Right renal cortex interstitium (tissue), 3 donors: Measurements from ENCODE around the gene ARSB. TPM values are rescaled to one million over a fixed set of nuclear protein-coding genes. Genes with fewer than 3 reads are reported as not detected.

Experiments used
- DNase-seq, 3 donors: peaks; one replicate each; pipeline ENCODE4 v3.0.0-alpha.2; 2013; ENCODE audit warnings: low read depth in 3 of 3, low spot score in 2 of 3
- polyA plus RNA-seq, 3 donors: library from polyadenylated mRNA; unstranded; fragments of 120-200 nt; gene quantifications; one replicate each; pipeline ENCODE4 v1.2.1, GENCODE V29; 2013; ENCODE audit not compliant: insufficient read length in 3 of 3

ARSB gene
- polyA plus RNA-seq, 3 donors: 18.2 to 22.1 (median 21.4) TPM

DNA sequence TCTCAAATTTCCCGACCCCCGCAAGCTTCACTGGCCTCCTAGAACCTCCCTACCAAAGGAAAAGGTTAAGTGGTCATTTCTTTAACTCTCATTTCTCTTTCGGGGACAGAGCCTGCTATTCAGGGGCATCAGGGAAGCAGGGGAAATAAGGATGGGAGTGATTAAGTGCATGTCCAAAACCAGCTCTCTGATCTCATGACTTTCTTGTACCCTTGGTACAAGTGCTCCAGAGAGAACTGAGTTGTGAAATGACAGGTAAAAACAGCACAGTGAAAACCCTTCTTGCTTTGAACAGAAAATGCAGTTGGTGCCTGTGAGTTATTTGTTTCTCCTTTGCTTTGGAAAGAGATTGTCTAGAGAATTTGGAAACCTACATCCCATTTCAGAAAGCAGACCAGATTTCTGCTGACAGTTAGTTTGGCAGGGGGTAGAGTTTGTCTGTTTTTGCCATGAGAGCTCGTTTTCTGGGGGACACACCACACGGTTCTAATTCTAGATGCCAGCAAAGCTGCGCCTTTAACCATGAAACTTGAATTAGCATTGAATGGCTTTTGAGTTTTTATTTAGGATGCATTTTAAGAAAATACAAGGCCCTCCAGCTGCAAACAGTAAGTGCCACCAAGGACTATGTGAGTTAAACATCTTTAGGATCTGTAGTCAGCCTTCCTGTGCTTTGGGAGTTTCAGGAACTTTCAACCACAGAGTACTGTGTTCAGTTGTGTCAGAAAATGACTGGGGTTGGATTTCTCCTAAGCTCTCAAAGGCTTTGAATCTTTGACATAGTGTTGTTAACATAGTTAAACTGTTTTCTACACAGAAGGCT is 174.8 kb downstream of the ARSB start:
- DNase-seq: no peak

DNA sequence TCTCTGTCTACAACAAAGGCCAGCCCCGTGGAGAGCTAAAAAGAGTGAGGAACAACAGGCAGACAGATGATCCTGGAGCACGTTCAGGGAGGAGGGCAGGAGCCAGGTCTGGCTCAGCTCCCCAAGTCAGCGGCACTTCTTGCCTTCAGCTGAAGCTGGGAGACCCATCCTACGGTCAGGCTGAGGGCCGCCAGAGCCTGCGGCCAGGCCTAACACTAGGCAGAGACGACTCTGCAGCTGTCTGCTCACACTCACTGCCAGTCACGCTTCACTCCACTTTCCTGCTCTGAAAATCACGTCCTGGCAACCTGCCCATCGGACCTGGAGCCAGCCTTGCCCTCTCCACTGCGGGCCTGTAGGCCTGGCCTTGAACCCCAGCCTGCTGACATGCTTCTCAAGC is 175.7 kb downstream of the ARSB start:
- no peak for DNase-seq

DNA sequence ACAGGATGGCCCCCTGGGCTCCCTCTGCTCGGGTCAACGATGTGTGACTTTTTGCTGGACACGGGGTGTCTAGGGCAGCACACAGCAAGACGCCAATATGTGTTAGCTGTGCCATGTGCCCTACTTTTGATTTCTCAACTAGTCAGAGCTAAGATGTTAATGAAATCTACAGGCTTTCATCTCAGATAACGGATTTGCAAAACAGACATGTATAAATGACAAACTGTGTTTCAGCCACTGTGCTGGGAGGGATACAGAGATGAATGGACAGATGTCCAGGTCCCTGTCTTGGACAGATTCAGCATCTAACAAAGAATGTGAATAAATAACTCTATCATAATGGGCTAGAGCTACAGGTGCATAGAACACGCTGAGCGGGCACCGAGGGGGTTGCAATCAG is 176.3 kb downstream of the ARSB start:
- DNase-seq: no peak

DNA sequence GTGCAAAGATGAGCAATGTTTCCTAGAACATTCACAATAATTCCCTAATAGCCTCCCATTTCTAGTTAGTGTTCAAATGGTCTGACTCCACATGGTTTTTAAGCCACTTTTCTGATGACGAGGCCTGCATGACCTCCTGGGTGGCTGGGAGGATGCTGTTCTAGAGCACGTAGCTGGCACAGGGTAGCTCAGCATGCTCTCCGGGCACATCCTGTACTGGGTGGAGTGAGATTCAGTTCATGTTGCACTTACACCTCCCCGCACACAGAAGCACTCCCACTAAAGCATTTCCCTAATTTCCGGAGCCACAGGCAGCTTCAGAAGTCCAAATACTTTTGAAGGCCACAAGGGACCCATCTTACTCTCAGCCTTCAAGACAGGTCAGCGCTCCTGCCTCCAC is 176.7 kb downstream of the ARSB start:
- no peak for DNase-seq

DNA sequence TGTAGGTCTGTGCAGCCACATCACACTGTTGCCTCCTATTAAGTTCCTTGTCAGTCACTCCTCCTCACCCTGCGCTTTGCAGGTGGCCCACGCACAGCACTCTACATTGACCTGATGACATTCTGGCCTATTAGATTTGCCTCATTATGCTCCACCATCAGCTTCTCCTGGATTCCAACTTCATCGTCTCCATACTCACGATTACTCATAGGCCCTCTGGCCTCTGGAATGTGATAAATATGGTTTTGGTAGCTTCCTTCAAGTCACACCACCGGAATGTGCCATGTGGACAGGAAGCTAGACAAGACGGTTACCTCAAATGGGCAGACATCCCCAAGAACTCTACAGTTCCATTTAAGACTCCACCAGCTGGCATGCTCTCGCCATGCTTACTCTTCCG is 178.6 kb downstream of the ARSB start:
- no peak for DNase-seq

DNA sequence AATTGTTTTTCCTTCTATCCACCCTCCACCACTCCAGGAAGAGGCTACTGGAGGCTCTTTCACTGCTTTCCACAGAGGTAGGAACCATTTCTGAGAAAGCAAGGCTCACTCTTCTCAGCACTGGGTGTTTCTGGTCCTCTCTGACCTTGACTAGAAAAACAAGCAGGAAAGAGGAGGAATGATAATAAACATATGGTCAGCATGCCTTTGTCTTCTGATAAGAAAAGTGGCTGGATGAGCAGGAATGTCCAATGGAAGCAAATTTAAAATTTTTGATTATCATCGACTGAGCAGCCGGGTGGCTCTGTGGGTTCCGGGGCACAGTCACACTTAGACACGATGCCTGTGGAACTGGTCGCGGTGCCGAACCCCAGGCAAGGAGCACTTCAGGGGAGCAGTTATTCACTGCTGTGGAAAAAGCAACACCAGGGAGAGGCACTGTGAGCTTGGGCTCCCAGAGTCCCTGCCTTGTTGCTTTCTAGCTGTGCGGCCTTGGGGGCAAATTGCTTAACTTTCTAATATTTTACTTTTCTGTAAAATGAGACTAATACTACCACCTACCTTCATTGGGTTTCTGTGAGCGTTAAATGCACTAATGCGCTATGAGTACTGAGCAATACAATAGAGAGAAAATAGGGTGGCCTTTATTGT is 179.5 kb downstream of the ARSB start:
- no peak for DNase-seq

DNA sequence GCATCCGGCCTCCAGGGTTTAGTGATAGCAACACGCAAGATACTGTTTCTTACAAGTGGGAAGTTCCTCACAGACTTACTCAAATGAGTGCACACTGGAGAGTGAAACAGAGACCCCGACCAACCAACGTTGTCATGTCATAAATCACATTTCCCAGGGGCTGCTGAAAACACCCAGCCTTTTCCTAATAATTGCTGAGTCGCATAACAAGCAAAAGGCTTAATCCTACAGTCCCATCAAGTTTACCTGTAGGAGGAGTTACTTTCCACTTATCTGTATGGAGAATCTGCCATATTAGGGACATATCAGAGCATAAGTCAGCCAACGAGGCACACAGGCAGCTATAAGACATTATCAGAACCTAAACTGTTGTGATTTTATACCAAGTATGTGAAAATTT is 180.1 kb downstream of the ARSB start:
- DNase-seq: no peak

DNA sequence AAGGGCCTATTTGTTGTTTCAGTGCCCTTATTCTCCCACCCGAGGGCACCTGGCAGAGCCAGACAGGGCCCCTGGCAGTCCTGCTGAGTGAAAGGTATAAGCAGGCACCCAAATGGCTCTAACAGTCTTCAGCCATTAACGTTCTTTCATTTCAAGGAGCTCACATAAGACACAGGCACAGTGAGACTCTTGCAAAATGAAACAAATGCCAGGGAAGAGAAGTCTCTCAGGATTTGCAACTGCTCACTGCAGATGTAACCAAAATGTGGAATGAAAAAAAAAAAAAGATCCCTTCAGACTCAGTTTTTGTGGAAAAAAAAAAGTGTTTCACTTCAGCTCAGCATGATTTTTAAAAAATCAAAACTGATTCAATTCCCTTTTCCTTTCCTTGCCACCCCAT is 181.2 kb downstream of the ARSB start:
- no peak for DNase-seq

DNA sequence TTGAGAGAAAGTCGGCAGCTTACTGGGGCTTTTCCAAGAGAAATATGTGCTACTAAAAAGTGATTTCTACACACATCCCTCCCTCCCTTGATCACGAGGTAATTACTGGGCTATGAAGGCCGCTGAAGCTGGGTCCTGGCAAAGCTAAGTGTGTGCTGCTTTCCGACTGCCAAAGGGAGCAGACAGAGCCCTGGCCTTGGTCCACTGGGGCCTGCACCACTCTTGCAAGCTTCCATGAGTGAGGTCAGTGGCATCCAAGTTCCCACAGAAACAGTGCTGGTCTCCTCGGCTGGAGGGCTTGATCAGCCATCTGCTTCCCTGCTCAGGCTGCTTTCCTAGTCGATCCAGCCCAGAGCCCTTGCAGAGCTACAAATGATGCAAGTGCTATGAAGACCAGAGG is 181.8 kb downstream of the ARSB start:
- no peak for DNase-seq

DNA sequence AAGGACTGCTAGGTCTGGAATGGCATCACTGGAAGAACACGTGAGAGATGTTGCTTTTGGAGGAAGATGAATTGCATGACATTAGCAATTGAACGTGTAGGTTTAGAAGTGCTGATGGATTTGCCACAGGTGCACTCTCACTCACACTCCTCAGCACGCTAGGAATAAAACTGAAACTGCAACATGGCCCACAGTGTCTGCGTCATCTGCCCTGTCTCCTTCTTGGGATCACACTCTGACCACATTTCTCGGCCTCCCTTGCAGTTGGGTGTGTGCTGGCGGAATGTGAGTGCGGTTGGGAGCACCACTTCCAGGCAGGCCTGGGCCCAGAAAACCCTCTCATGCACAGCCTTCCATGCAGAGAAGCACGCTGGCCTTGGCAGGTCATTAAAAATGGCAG is 183.7 kb downstream of the ARSB start:
- no peak for DNase-seq

DNA sequence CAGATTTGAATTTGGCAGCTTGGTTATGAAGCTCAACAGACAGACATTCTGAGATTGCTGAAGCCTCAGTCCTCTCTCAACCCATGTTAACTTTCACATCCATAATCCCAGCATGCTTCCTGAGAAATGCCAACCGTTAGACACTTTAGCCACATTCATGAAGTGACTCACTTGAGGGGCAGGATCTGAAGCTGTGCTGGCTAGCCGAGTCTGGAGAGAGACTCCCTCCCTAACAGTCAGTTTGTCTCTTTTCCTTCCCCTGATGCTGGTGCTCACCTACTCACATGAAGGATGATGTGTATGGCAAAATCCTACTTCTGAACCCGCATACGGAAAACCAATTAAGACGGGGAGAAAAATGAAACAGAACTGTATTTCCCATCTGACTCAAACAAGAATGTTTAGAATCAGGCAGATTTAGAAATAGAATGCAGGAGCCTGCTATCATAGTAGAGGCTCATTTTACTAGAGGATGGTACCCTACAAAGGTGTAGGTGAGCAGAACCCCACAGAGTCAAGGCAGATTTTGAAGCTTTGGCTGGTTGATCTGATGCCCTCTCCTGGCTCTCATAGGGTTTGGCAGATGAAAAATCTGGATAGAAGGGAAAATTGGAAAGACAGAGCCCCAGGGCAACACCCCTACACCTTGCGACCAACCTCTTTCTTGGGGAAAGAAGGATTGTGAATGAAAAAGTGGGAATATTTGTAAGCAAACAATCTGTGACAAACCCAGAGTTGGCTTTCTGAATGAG is 185.7 kb downstream of the ARSB start:
- no peak for DNase-seq

DNA sequence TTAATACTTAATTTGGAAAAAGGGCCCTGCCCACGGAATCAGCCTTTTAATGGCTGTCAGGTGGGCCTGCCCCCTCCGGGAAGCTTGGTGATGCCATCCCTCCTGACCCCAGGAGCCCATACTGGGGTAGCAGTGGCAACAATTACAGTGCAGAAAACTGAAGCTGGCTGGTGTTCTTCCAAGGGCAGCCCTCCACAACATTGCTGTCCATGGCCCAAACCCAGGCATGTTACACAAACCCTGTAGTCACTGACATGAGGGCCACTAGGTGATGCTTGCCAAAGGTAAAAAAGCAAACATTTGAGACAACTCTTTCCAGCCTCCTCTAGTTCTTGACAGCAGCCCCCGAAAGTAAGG is 186.5 kb downstream of the ARSB start:
- no peak for DNase-seq

DNA sequence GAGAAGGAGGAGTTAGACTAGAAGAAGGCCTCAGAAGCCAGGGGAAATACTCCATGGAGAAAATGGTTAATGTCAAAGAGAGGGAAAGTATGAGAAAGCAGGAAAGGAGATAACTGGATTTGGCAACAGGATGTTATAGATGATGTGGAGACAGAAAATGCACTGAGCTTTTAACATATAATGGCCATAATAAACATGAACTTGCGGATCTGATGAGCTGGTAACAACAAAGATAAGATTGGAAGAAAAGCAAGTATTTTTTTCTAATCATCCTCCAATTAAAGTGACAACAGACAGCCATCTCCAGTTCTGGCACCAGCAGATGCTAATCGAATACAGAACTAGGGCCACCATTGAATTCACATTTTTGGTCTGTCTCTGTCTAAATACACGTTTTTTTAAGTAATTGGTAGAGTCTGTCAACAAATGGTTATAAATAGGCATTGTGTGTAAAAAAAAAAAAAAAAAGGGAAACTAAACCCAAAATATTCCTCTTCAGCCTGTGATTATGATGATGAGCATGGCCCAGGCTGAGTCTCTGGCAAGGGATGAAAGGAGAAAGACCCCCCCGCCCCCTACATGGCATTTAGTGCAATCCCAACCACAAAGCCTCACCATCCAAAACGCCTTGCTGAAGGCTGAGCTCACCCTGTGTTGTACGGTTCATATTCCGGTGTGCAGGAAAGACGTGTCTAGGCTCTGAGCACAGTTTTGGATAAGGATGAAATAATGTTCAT is 187.0 kb downstream of the ARSB start:
- no peak for DNase-seq

DNA sequence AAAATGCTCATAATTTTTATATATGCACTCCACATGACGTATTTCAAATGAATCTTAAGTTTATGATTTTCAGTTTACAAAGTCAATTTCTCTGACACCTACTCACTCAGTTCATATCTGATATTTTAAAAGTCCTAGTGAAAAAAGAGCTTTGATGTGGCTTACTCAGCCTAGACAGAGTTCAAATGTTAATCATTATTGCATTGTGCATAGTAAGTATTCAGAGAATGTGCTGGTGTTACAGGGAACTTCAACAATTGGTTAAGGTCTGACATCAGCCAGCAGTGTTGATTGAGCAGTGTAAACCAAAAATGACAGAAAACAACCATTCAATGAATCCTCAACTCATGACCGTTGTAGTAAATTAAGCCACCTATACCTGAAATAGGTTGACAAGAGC is 189.4 kb downstream of the ARSB start:
- no peak for DNase-seq

DNA sequence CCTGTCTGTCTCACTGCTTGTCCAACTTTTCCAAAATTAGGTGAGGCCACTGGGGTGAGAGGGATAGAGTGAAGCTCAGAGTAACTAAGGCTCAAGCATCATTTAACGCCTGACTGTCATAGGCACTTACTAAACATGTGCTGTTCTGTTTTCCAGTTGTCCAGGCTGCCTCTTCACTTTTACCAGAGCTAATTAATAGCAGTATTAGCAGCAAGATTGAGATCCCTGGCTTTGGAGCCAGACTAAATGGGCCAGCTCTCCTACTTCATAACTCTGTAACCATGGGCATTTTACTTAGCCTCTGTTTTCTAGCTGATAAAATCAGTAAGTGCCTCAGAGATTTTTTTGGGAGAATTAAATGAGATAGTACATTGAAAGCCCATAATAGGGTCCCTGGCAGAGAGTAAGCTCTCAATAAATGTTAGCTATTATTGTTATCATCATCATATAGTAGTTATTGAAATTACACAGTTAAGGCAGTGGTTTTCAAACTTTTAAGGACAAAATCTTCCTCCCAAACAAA is 190.4 kb downstream of the ARSB start:
- no peak for DNase-seq

DNA sequence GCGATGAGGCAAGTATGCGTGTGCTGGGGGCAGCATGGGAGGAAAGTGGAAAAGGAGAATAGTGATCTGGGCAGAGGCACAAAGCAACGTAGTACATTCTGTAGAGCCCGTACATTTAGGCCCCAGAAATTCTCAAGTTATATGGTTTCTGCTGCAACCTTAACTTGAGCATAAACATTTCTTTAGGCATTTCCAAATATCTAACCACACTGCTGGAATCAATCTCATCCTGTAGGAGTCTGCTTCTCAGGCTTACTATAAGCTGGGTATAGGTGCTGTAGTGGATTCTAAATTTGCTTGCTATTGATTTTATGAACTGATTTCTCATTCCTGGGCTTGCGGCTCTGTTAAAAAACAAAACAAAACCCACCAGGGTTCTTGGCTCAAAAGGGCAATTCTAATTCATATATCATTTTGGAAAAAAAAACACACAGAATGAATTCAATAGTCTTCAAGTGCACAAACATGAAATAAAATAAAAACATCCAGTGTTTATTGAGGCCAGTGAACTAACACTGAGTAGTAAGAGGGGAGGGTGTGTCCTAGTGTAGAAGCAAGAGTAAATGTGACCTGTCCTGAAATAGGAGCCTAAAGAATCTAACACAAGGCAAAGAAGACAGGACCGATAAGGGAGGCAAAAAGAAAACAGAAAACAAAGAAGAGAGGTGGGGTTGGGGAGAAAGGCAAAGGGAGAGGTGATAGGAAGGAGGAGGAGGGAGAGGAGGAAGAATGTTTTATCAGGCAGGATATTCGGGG is 191.0 kb downstream of the ARSB start:
- no peak for DNase-seq

DNA sequence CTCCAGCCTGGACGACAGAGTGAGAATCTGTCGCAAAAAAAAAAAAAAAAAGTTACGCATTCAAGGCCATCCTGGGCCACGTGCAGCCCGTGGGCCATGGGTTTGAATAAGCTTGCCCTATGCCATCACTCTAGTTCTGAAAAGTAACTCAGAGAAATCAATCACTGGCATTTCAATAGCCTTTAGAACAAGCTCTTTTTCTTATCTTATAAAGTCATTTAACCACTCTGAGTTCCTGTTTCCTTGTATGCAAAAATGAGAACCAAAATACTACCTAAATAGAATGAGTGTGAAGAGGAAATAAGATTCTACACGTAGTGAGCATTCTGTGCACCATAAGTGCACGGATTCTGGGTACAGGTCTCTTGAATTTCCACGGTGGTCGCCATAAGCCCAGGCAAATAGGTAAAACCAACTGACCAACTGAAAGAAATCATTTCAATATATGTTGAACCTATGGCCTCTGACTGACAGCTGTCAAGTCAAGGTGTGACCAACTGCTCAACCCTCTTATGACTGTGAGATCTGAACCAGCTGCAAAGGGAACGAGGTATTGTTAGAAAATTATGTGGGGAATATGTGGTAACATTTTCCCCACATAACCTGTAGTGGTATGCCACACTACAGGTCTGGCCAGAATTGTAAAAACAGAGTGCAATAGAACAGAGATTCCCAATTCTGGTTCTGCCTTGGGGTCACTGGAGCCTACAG is 192.6 kb downstream of the ARSB start:
- DNase-seq: no peak

DNA sequence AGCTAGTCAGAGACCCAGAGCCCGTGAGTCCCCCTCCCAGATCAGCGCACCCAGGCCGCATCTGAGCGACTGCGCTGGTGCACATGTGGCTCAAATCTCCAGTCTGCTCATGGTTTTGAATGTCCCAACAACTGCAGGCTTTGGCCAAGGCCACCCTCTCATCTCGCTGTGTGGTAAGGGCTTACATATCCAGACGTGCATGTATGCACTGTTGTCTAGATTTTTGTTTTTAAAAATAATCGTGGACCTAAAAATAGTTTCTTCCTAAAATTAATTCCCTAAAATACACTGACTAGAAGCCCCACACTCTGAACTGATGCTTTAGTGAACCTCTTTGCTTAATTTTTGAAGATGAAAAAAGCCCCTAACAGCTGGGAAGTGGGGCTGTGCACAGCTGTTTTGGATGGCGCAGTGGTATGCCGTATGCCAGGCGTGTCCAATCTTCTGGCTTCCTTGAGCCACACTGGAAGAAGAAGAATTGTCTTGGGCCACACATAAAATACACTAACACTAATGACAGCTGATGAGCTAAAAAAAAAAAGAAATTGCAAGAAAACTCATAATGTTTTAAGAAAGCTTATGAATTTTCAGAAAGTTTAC is 193.5 kb downstream of the ARSB start:
- DNase-seq: no peak

DNA sequence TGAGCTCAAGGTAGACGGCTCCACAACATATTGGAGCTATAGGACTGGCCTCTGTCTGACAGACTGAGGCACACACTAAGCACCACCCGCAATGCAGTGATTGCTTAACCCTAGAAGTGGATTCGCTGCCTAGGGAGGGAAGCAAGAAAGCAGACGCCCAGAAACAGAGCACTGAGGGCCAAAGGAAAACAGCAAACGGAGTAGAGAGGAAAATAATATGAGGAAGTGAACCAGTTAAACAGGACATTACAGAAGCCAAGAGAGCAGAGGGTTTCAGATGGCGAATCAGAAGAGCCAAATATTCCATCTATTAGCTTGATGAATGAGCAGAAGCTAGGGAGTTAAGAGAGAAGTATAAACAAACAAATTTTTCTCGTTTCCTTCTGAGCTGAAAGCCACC is 197.3 kb downstream of the ARSB start:
- no peak for DNase-seq
